Endothelial cell of coronary artery (primary cell): ENCODE data around the gene COX15. TPM values are rescaled to one million over a fixed set of nuclear protein-coding genes. Genes with fewer than 3 reads are reported as not detected.

Experiments
- total RNA-seq: library from RNA; depleted of rRNA; stranded (reverse); fragments of >200 nt; gene quantifications from 2 replicates; pipeline ENCODE4 v1.2.3, GENCODE V29; 2014

The COX15 gene
- total RNA-seq = 31.4 and 33.4 TPM in 2 replicates

GRCh38 chr10:99732033-99732842, at the start of gene COX15, which contains the start of gene CUTC:
Gene COX15, minus strand, starts transcription at chr10:99732127. Its CDS starts 78 bp downstream, at chr10:99732049.
Gene CUTC, plus strand, starts transcription at chr10:99732234. Its CDS starts 115 bp downstream, at chr10:99732349.

Other genes starting within 250 kb of the COX15 start
- gene NKX2-3, start 199.2 kb downstream of the COX15 start, total RNA-seq = not detected in 2 replicates
- 9.8 and 14.7 TPM in 2 replicates for gene SLC25A28, start 111.7 kb downstream of the COX15 start, total RNA-seq
- gene ENTPD7, start 72.6 kb downstream of the COX15 start, total RNA-seq = 18.4 and 19.2 TPM in 2 replicates
- gene CUTC, start 107 bp upstream of the COX15 start, total RNA-seq = 20.5 and 25.8 TPM in 2 replicates
- gene ABCC2, start 50.5 kb upstream of the COX15 start, total RNA-seq = 0.54 and 1.0 TPM in 2 replicates